Neural crest cell (in vitro differentiated cells): Measurements from ENCODE around the gene BAIAP2L2. TPM values are rescaled to one million over a fixed set of nuclear protein-coding genes. Genes with fewer than 3 reads are reported as not detected.

ENCODE experiments used
- DNase-seq: peaks from one replicate; pipeline ENCODE4 v3.0.0; 2021; ENCODE audit warnings: low read depth, mixed read lengths, low spot score
- H3K27ac Mint-ChIP-seq: one replicate; pipeline ENCODE4 v1.8.0; 2021; ENCODE audit warnings: mild to moderate bottlenecking, mixed read lengths; ENCODE audit not compliant: unreplicated experiment
- H3K27me3 Mint-ChIP-seq: 2 replicates; pipeline ENCODE4 v1.8.0; 2021; ENCODE audit warnings: low read depth, mild to moderate bottlenecking, mixed read lengths
- H3K36me3 Mint-ChIP-seq: 2 replicates; pipeline ENCODE4 v1.8.0; 2021; ENCODE audit warnings: low read depth, mild to moderate bottlenecking, mixed read lengths
- H3K4me1 Mint-ChIP-seq: 2 replicates; pipeline ENCODE4 v1.8.0; 2021; ENCODE audit warnings: mixed read lengths
- H3K4me3 Mint-ChIP-seq: one replicate; pipeline ENCODE4 v1.8.0; 2021; ENCODE audit warnings: mild to moderate bottlenecking, mixed read lengths
- H3K9me3 Mint-ChIP-seq: 2 replicates; pipeline ENCODE4 v1.8.0; 2021; ENCODE audit warnings: mixed read lengths
- CTCF ChIP-seq: fragments of 200-600 bp; sonication (generic); conservative IDR thresholded peaks from 2 replicates; pipeline ENCODE4 v1.5.0; 2021; ENCODE audit warnings: antibody characterized with exemption, mild to moderate bottlenecking
- total RNA-seq: library from RNA; stranded (reverse); gene quantifications from 2 replicates; pipeline ENCODE4 v1.2.1, GENCODE V29; 2021

Gene BAIAP2L2
- total RNA-seq, 1 donor from 2014 or later, result 0.51 TPM

- Mint-ChIP-seq H3K4me3 (no peak overlapping the region), H3K27me3 (peaks cover 8% of the 10 kb centered on the region), H3K27ac (no peak overlapping the region), H3K4me1 (peaks cover 19% of the 10 kb centered on the region), H3K9me3 (no peaks in the 10 kb centered on the region), H3K36me3 (no peaks in the 10 kb centered on the region)
- no peak for DNase-seq
- no peak for TF ChIP-seq CTCF
Observed at GRCh38 chr22:38082986-38083710, 27.3 kb downstream of the BAIAP2L2 start.

GRCh38 chr22:38081941-38082828 lies 28.3 kb downstream of the BAIAP2L2 start:
- TF ChIP-seq CTCF, result no peak
- Mint-ChIP-seq H3K27ac (no peak overlapping the region), H3K9me3 (no peaks in the 10 kb centered on the region), H3K27me3 (peaks cover 8% of the 10 kb centered on the region), H3K4me1 (peaks cover 17% of the 10 kb centered on the region), H3K36me3 (no peaks in the 10 kb centered on the region), H3K4me3 (no peak overlapping the region)
- DNase-seq, result no peak

- H3K36me3 Mint-ChIP-seq, result no peaks in the 10 kb centered on the region
- H3K27me3 Mint-ChIP-seq, result peaks cover 8% of the 10 kb centered on the region
- no peak overlapping the region for H3K27ac Mint-ChIP-seq
- TF ChIP-seq CTCF, result no peak
- H3K4me3 Mint-ChIP-seq, result no peak overlapping the region
- H3K4me1 Mint-ChIP-seq, result peaks cover 19% of the 10 kb centered on the region
- H3K9me3 Mint-ChIP-seq, result no peaks in the 10 kb centered on the region
- no peak for DNase-seq
Observed at GRCh38 chr22:38081636-38081940, 28.9 kb downstream of the BAIAP2L2 start.

- TF ChIP-seq CTCF, result no peak
- no peak overlapping the region for H3K27ac Mint-ChIP-seq
- H3K4me3 Mint-ChIP-seq, result no peak overlapping the region
- DNase-seq, result no peak
- H3K4me1 Mint-ChIP-seq, result peaks cover 19% of the 10 kb centered on the region
- no peaks in the 10 kb centered on the region for H3K9me3 Mint-ChIP-seq
- H3K27me3 Mint-ChIP-seq, result peaks cover 8% of the 10 kb centered on the region
- no peaks in the 10 kb centered on the region for H3K36me3 Mint-ChIP-seq
Observed at GRCh38 chr22:38080850-38081635, 29.4 kb downstream of the BAIAP2L2 start.

- no peak for TF ChIP-seq CTCF
- H3K36me3 Mint-ChIP-seq, result no peaks in the 10 kb centered on the region
- no peak for DNase-seq
- no peaks in the 10 kb centered on the region for H3K9me3 Mint-ChIP-seq
- H3K4me1 Mint-ChIP-seq, result peaks cover 23% of the 10 kb centered on the region
- no peak overlapping the region for H3K27ac Mint-ChIP-seq
- H3K4me3 Mint-ChIP-seq, result no peak overlapping the region
- H3K27me3 Mint-ChIP-seq, result peaks cover 8% of the 10 kb centered on the region
Observed at GRCh38 chr22:38080474-38080849, 30.0 kb downstream of the BAIAP2L2 start.
